NT2/D1 (cell line): ENCODE results near the gene ZCCHC8.

Experiments
- YY1 ChIP-seq: IDR thresholded peaks from 2 replicates; pipeline ENCODE4 v1.6.1; 2011; ENCODE audit not compliant: insufficient read length, insufficient read depth
- ZNF274 ChIP-seq: IDR thresholded peaks from 2 replicates; pipeline ENCODE4 v1.6.1; 2011; ENCODE audit warnings: mild to moderate bottlenecking, low read depth, low read length

- TF ChIP-seq YY1, result no peak
- no peak for TF ChIP-seq ZNF274
These were observed 18.9 kb downstream of the ZCCHC8 start for GRCh38 chr12:122481861-122482260.
